Endothelial cell of umbilical vein (primary cell): Measurements from ENCODE around the gene IKZF1. TPM values are rescaled to one million over a fixed set of nuclear protein-coding genes. Genes with fewer than 3 reads are reported as not detected.

Source experiments
- BruUV-seq: library from RNA; stranded (reverse); fragments of 400-500 nt; replicated peaks from 2 replicates; lab custom pipeline; 2021; lab: Mats Ljungman, UMichigan
- CTCF ChIA-PET: fragments of 300-600, 350-600 bp; sonication (Branson Sonifier 250); formaldehyde crosslinking; loops from one replicate; lab custom pipeline; 2021; ENCODE audit warnings: antibody characterized with exemption, inconsistent platforms; lab: Charles Lee
- POLR2A ChIA-PET: fragments of 300-600, 350-600 bp; sonication (Branson Sonifier 250); formaldehyde crosslinking; loops from one replicate; lab custom pipeline; 2021; ENCODE audit warnings: antibody characterized with exemption, inconsistent platforms; lab: Charles Lee
- DNase-seq: peaks from one replicate; pipeline ENCODE4 v3.0.0-alpha.2; 2011; ENCODE audit warnings: low read depth, low spot score
- FAIRE-seq: peaks from 2 replicates; lab custom pipeline; 2011; peaks lifted over from hg19 to GRCh38; lab: Jason Lieb, UNC
- H2AFZ ChIP-seq: 2 replicates; pipeline ENCODE4 v1.6.0; 2012; ENCODE audit warnings: low read depth, low read length, control low read depth, inconsistent platforms
- H3K27ac ChIP-seq: 2 replicates; pipeline ENCODE4 v1.5.1; 2011; ENCODE audit warnings: low read depth, mild to moderate bottlenecking, control low read depth, low read length, moderate library complexity; ENCODE audit not compliant: insufficient read depth
- H3K27me3 ChIP-seq, 2 experiments: 2 replicates each; pipeline versions ENCODE4 v1.6.0 to v1.6.1; 2011; ENCODE audit warnings: low read length in 2 of 2, mixed read lengths in 1 of 2; ENCODE audit not compliant: control insufficient read depth in 2 of 2, insufficient read depth in 2 of 2
- H3K36me3 ChIP-seq, 2 experiments: 2 replicates in 1 of 2; 3 replicates in 1 of 2; pipeline ENCODE4 v1.5.1; 2011; ENCODE audit warnings: low read length in 2 of 2, mild to moderate bottlenecking in 1 of 2, moderate library complexity in 1 of 2; ENCODE audit not compliant: control insufficient read depth in 2 of 2, insufficient read depth in 2 of 2; ENCODE audit errors: extremely low read depth in 1 of 2
- H3K4me1 ChIP-seq: 3 replicates; pipeline ENCODE4 v1.5.1; 2011; ENCODE audit warnings: mild to moderate bottlenecking, low read length; ENCODE audit not compliant: control insufficient read depth, insufficient read depth; ENCODE audit errors: extremely low read depth
- H3K4me2 ChIP-seq: 2 replicates; pipeline ENCODE4 v1.6.1; 2011; ENCODE audit warnings: low read length, control low read depth, mixed read lengths; ENCODE audit not compliant: insufficient read depth
- H3K4me3 ChIP-seq, 3 experiments: fragments of 200-600 bp in 1 of 3; sonication (generic), shearing (Covaris generic) in 1 of 3; replicated peaks in 1 of 3; 2 replicates each; pipeline ENCODE4 v1.5.1; 2011 to 2016; ENCODE audit warnings: control low read depth in 3 of 3, low read length in 3 of 3, mild to moderate bottlenecking in 2 of 3, inconsistent platforms in 1 of 3, low read depth in 1 of 3, moderate library complexity in 1 of 3; ENCODE audit not compliant: insufficient read depth in 1 of 3
- H3K79me2 ChIP-seq: 2 replicates; pipeline ENCODE4 v1.6.0; 2012; ENCODE audit warnings: low read length, inconsistent platforms; ENCODE audit not compliant: control insufficient read depth, insufficient read depth
- H3K9ac ChIP-seq: replicated peaks from 2 replicates; pipeline ENCODE3; 2011; ENCODE audit warnings: low read length, control low read depth; ENCODE audit not compliant: insufficient read depth; ENCODE audit errors: extremely low read depth
- H3K9me1 ChIP-seq: replicated peaks from 3 replicates; pipeline ENCODE4 v1.6.0; 2011; ENCODE audit warnings: mild to moderate bottlenecking, low read length; ENCODE audit not compliant: control insufficient read depth, insufficient read depth; ENCODE audit errors: extremely low read depth
- H3K9me3 ChIP-seq: replicated peaks from 2 replicates; pipeline ENCODE4 v1.5.1; 2012; ENCODE audit warnings: low read length, inconsistent platforms; ENCODE audit not compliant: control insufficient read depth, insufficient read depth
- H4K20me1 ChIP-seq: replicated peaks from 2 replicates; pipeline ENCODE3; 2011; ENCODE audit warnings: mild to moderate bottlenecking, low read length; ENCODE audit not compliant: control insufficient read depth, insufficient read depth; ENCODE audit errors: extremely low read depth
- EZH2 ChIP-seq: IDR thresholded peaks from 2 replicates; pipeline ENCODE4 v1.6.1; 2012; ENCODE audit warnings: borderline replicate concordance, low read depth, mild to moderate bottlenecking, moderate library complexity, low read length, inconsistent platforms; ENCODE audit not compliant: severe bottlenecking
- FOS ChIP-seq: IDR thresholded peaks from 2 replicates; pipeline ENCODE4 v1.6.1; 2011; ENCODE audit warnings: mild to moderate bottlenecking, low read length, moderate library complexity, borderline replicate concordance; ENCODE audit not compliant: insufficient read depth
- GATA2 ChIP-seq: IDR thresholded peaks from 2 replicates; pipeline ENCODE4 v1.7.0; 2011; ENCODE audit warnings: low read depth, mild to moderate bottlenecking, moderate library complexity, mixed read lengths, low read length; ENCODE audit not compliant: insufficient read length, insufficient read depth
- JUN ChIP-seq: IDR thresholded peaks from 2 replicates; pipeline ENCODE4 v1.6.1; 2011; ENCODE audit warnings: borderline replicate concordance, low read depth; ENCODE audit not compliant: insufficient read length, insufficient read depth
- MYC ChIP-seq: IDR thresholded peaks from one replicate; pipeline ENCODE4 v1.6.1; 2011; ENCODE audit warnings: mild to moderate bottlenecking, low read depth, low read length
- POLR2A ChIP-seq: IDR thresholded peaks from 2 replicates; pipeline ENCODE4 v1.6.1; 2012; ENCODE audit warnings: low read depth, mild to moderate bottlenecking, control low read depth, low read length
- POLR2AphosphoS5 ChIP-seq: IDR thresholded peaks from 2 replicates; pipeline ENCODE4 v1.6.1; 2012; ENCODE audit warnings: low read depth, mild to moderate bottlenecking, control low read depth, low read length, moderate library complexity; ENCODE audit not compliant: insufficient read depth
- dilution Hi-C: fragments of 300-500 bp; cut with MboI; formaldehyde crosslinking; loops from one replicate; pipeline ENCODE4 v1.15.0; 2019; ENCODE audit warnings: low sequenced_read_pairs; ENCODE audit not compliant: extremely low pct_ligation_motif_present
- intact Hi-C: fragments of 100-400 bp; cut with micrococcal nuclease; formaldehyde crosslinking; loops from one replicate; pipeline ENCODE4 v1.10.0; 2022
- polyA plus RNA-seq, 4 experiments: library from polyadenylated mRNA; depleted of rRNA in 3 of 4; stranded (reverse) in 3 of 4; unstranded in 1 of 4; fragments of >200 nt; gene quantifications; 2 replicates each; pipeline versions ENCODE4 v1.2.1 to v1.2.3, GENCODE V29; 2011 to 2012; ENCODE audit warnings: missing spikeins in 1 of 4
- total RNA-seq: library from RNA; stranded (reverse); gene quantifications from 2 replicates; pipeline ENCODE4 v1.2.3, GENCODE V29; 2021
- TF ChIP-seq, protein P1 (sequence below): IDR thresholded peaks from 2 replicates; pipeline ENCODE4 v1.6.1; 2011; ENCODE audit not compliant: insufficient read depth, insufficient read length
- TF ChIP-seq, protein P2 (sequence below), 2 donors: IDR thresholded peaks; 1 replicate in 1 of 2; 2 replicates in 1 of 2; pipeline ENCODE4 v1.5.1; 2011; ENCODE audit warnings: low read length in 2 of 2, mild to moderate bottlenecking in 2 of 2, moderate library complexity in 2 of 2, control low read depth in 1 of 2, inconsistent platforms in 1 of 2, low read depth in 1 of 2; ENCODE audit not compliant: insufficient read depth in 1 of 2; ENCODE audit errors: extremely low read depth in 1 of 2

IKZF1 gene
- total and polyA plus RNA-seq, 2 donors (not counting 3 experiments of a cell fraction or from before 2014, with no cell fraction given) = 0.01 to 0.20 TPM

DNA sequence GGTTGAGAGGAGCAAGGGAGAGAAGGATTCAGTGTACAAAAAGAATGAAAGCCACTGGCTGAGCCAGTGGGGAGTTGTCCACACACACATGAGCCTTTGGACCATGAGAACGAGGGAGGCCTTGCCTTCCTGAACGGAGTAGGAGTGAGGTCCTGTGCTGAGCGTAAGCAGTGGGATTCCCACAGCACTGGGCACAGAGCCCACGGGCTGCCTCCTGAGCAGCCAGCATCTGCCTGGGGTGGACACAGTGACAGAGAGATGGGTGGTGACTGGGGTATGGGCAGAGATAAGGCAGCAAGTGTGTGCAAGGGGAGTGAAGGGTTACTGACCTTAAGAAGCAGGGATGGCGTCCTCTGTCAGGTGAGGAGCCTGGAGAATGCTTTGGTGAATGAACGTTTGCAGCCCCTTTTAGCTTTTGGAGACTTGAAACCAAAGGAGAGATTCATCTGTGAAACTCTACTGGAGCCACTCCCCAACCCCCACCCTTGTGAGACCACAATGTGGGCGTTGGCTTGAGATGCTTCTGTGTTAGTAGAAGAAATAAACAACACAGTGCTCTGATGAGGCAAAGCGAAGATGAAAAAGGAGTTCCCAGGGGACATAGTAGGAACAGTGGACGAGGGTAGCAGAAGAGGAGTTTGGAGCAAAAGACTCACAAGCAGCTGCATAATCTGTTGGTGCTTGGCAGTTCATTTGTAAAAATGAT is 89.2 kb downstream of the IKZF1 start:
- H3K27me3 ChIP-seq = peaks cover 3 to 20% of the 10 kb centered on the region in 2 experiments
- TF ChIP-seq GATA2 = no peak
- no peak for TF ChIP-seq FOS
- H3K79me2 ChIP-seq = no peaks in the 10 kb centered on the region
- H3K9ac ChIP-seq = no peak overlapping the region
- POLR2A ChIA-PET = no interaction called here
- no peaks in the 10 kb centered on the region for H3K4me1 ChIP-seq
- no peak overlapping the region for H3K4me2 ChIP-seq
- FAIRE-seq (no peak), DNase-seq (no peak)
- no peaks in the 10 kb centered on the region for H3K9me3 ChIP-seq
- no peak overlapping the region for H3K27ac ChIP-seq
- BruUV-seq = no TSS peak
- no peaks in the 10 kb centered on the region for H4K20me1 ChIP-seq
- intact Hi-C loops (no loop called here), dilution Hi-C loops (no loop called here)
- CTCF ChIA-PET = no interaction called here
- no peak overlapping the region for H2AFZ ChIP-seq
- no peaks in the 10 kb centered on the region for H3K36me3 ChIP-seq
- no peaks in the 10 kb centered on the region for H3K9me1 ChIP-seq
- H3K4me3 ChIP-seq = no peak overlapping the region

DNA sequence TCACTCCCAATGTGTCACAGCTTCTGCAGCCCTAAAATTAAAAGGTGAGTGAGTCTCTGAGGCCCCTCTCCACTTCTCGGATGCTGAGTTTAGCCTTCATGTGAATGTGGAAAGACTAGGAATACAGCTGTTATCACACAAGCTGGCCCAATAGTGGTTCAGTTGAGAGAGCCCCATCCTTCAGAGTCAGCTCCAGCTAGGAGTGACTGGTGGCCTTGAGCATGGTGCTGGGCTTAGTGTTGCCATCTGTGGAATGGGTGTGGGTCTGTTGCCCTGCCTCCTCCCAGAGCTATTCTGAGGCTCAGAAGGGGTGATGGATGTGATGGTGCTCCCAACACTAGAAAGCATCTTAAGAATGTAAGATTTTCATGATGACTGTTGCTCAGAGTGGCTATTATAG is 89.8 kb downstream of the IKZF1 start:
- TF ChIP-seq, protein P1, sequence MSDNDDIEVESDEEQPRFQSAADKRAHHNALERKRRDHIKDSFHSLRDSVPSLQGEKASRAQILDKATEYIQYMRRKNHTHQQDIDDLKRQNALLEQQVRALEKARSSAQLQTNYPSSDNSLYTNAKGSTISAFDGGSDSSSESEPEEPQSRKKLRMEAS = no peak
- TF ChIP-seq JUN = no peak
- TF ChIP-seq, protein P2, sequence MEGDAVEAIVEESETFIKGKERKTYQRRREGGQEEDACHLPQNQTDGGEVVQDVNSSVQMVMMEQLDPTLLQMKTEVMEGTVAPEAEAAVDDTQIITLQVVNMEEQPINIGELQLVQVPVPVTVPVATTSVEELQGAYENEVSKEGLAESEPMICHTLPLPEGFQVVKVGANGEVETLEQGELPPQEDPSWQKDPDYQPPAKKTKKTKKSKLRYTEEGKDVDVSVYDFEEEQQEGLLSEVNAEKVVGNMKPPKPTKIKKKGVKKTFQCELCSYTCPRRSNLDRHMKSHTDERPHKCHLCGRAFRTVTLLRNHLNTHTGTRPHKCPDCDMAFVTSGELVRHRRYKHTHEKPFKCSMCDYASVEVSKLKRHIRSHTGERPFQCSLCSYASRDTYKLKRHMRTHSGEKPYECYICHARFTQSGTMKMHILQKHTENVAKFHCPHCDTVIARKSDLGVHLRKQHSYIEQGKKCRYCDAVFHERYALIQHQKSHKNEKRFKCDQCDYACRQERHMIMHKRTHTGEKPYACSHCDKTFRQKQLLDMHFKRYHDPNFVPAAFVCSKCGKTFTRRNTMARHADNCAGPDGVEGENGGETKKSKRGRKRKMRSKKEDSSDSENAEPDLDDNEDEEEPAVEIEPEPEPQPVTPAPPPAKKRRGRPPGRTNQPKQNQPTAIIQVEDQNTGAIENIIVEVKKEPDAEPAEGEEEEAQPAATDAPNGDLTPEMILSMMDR (IDR thresholded peaks at IDR 0.05; ENCODE audit: extremely low read depth in 1 of 2, insufficient read depth in 1 of 2, low read depth in 1 of 2, low read length in 2 of 2) = no peak
- TF ChIP-seq GATA2 = no peak
- no peak for TF ChIP-seq POLR2A
- no peak for TF ChIP-seq EZH2
- no peak for TF ChIP-seq FOS
- no peak for TF ChIP-seq POLR2AphosphoS5
- no peak for TF ChIP-seq MYC
- H3K9ac ChIP-seq = no peak overlapping the region
- ChIA-PET CTCF (no interaction called here), POLR2A (no interaction called here)
- H3K4me2 ChIP-seq = no peak overlapping the region
- peaks cover 6 to 24% of the 10 kb centered on the region in 2 experiments for H3K27me3 ChIP-seq
- no peak overlapping the region for H3K4me3 ChIP-seq
- H3K9me1 ChIP-seq = no peaks in the 10 kb centered on the region
- dilution Hi-C loops (no loop called here), intact Hi-C loops (no loop called here)
- H3K27ac ChIP-seq = no peak overlapping the region
- no peak for DNase-seq
- H3K9me3 ChIP-seq = no peaks in the 10 kb centered on the region
- no peak overlapping the region for H2AFZ ChIP-seq
- no peaks in the 10 kb centered on the region for H4K20me1 ChIP-seq
- no peaks in the 10 kb centered on the region for H3K4me1 ChIP-seq
- no peaks in the 10 kb centered on the region for H3K36me3 ChIP-seq
- FAIRE-seq = no peak
- BruUV-seq = no TSS peak
- H3K79me2 ChIP-seq = no peaks in the 10 kb centered on the region
